Endothelial cell of coronary artery (primary cell): ENCODE data around the gene FAM50B. TPM values are rescaled to one million over a fixed set of nuclear protein-coding genes. Genes with fewer than 3 reads are reported as not detected.

ENCODE experiments used
- total RNA-seq: library from RNA; depleted of rRNA; stranded (reverse); fragments of >200 nt; gene quantifications from 2 replicates; pipeline ENCODE4 v1.2.3, GENCODE V29; 2014

Gene FAM50B, protein sequence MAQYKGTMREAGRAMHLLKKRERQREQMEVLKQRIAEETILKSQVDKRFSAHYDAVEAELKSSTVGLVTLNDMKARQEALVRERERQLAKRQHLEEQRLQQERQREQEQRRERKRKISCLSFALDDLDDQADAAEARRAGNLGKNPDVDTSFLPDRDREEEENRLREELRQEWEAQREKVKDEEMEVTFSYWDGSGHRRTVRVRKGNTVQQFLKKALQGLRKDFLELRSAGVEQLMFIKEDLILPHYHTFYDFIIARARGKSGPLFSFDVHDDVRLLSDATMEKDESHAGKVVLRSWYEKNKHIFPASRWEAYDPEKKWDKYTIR
- total RNA-seq = 6.0 and 17.2 TPM in 2 replicates

GRCh38 chr6:3848925-3849605 lies at the start of gene FAM50B:
Gene FAM50B, plus strand, starts transcription at chr6:3849373. Its CDS starts 439 bp downstream, at chr6:3849812.

Other genes with a start within 250 kb of the FAM50B start
- gene PXDC1, start 97.7 kb upstream of the FAM50B start, total RNA-seq = 69.3 and 87.6 TPM in 2 replicates
- not detected in 2 replicates for gene FAM217A, start 229.8 kb downstream of the FAM50B start, total RNA-seq